PC-3 (cell line): Measurements from ENCODE around the gene IZUMO4. TPM values are rescaled to one million over a fixed set of nuclear protein-coding genes. Genes with fewer than 3 reads are reported as not detected.

Experiments
- ATAC-seq: fragments of 200-7000 bp; cut with Tn5 transposase; 2 replicates; pipeline ENCODE4 v1.9.1; 2020; ENCODE audit warnings: mild to moderate bottlenecking, moderate library complexity
- BruUV-seq: library from RNA; stranded (reverse); fragments of 400-500 nt; replicated peaks from 2 replicates; lab custom pipeline; 2021; lab: Mats Ljungman, UMichigan
- CTCF ChIA-PET: fragments of 300-600 bp; sonication (Branson Sonifier 250); formaldehyde crosslinking; loops from one replicate; lab custom pipeline; 2022; ENCODE audit warnings: antibody characterized with exemption; lab: Charles Lee
- POLR2A ChIA-PET: fragments of 300-600 bp; sonication (Branson Sonifier 250); formaldehyde crosslinking; loops from one replicate; lab custom pipeline; 2022; ENCODE audit warnings: antibody characterized with exemption; ENCODE audit not compliant: unreplicated experiment; lab: Charles Lee
- DNase-seq: peaks from one replicate; pipeline ENCODE4 v3.0.0-alpha.2; 2015
- H2AFZ ChIP-seq: fragments of 300-600 bp; sonication (generic); 2 replicates; pipeline ENCODE4 v1.6.0; 2016; ENCODE audit warnings: antibody characterized with exemption, low read length
- H3F3A ChIP-seq: fragments of 300-600 bp; sonication (generic); one replicate; pipeline ENCODE4 v1.6.0; 2017; ENCODE audit warnings: antibody characterized with exemption, low read length, control low read depth, mild to moderate bottlenecking; ENCODE audit not compliant: unreplicated experiment
- H3K27ac ChIP-seq: fragments of 300-600 bp; sonication (generic); 2 replicates; pipeline ENCODE4 v1.5.1; 2016; ENCODE audit warnings: mild to moderate bottlenecking, low read length
- H3K27me3 ChIP-seq: fragments of 300-600 bp; sonication (generic); 2 replicates; pipeline ENCODE4 v1.6.1; 2016; ENCODE audit warnings: low read length, mixed read lengths
- H3K36me3 ChIP-seq: fragments of 300-600 bp; sonication (generic); 2 replicates; pipeline ENCODE4 v1.6.1; 2016; ENCODE audit warnings: low read depth, mixed run types, low read length, mixed read lengths
- H3K4me1 ChIP-seq: fragments of 300-600 bp; sonication (generic); 2 replicates; pipeline ENCODE4 v1.5.1; 2016; ENCODE audit warnings: low read length; ENCODE audit not compliant: insufficient read depth
- H3K4me2 ChIP-seq: fragments of 300-600 bp; sonication (generic); 2 replicates; pipeline ENCODE4 v1.6.0; 2016; ENCODE audit warnings: low read length
- H3K4me3 ChIP-seq: fragments of 300-600 bp; sonication (generic); 2 replicates; pipeline ENCODE4 v1.5.1; 2016; ENCODE audit warnings: mild to moderate bottlenecking, low read length, mixed read lengths
- H3K79me2 ChIP-seq: fragments of 300-600 bp; sonication (generic); 2 replicates; pipeline ENCODE4 v1.6.1; 2017; ENCODE audit warnings: low read length, mixed read lengths
- H3K9ac ChIP-seq: fragments of 300-600 bp; sonication (generic); 2 replicates; pipeline ENCODE4 v1.6.0; 2016; ENCODE audit warnings: mild to moderate bottlenecking, low read length
- H3K9me2 ChIP-seq: fragments of 300-600 bp; sonication (generic); replicated peaks from 2 replicates; pipeline ENCODE4 v1.6.1; 2016; ENCODE audit warnings: mixed run types, low read length, mixed read lengths
- H3K9me3 ChIP-seq: fragments of 300-600 bp; sonication (generic); 2 replicates; pipeline ENCODE4 v1.6.1; 2016; ENCODE audit warnings: low read length, mixed read lengths
- H4K20me1 ChIP-seq: fragments of 300-600 bp; sonication (generic); 2 replicates; pipeline ENCODE4 v1.6.1; 2016; ENCODE audit warnings: low read length, mixed read lengths
- CTCF ChIP-seq: fragments of 300-600 bp; sonication (generic); conservative IDR thresholded peaks from 2 replicates; pipeline ENCODE4 v1.5.1; 2017; ENCODE audit warnings: antibody characterized with exemption, low read depth, mild to moderate bottlenecking, low read length
- EZH2 ChIP-seq: fragments of 300-600 bp; sonication (generic); IDR thresholded peaks from one replicate; pipeline ENCODE4 v1.6.1; 2017; ENCODE audit warnings: antibody characterized with exemption, mild to moderate bottlenecking, low read length; ENCODE audit not compliant: unreplicated experiment
- EZH2phosphoT487 ChIP-seq: fragments of 300-600 bp; sonication (generic); IDR thresholded peaks from 2 replicates; pipeline ENCODE4 v1.6.1; 2018; ENCODE audit warnings: mild to moderate bottlenecking, antibody characterized with exemption, low read length, borderline replicate concordance
- intact Hi-C: fragments of 100-400 bp; cut with micrococcal nuclease; formaldehyde crosslinking; loops from 2 replicates; pipeline ENCODE4 v1.9.0; 2023
- total RNA-seq: library from RNA; depleted of rRNA; stranded (reverse); fragments of >200 nt; gene quantifications from 2 replicates; pipeline ENCODE4 v1.2.3, GENCODE V29; 2014

IZUMO4 gene
- total RNA-seq, 1 experiment from 2014 or later: 3.6 TPM

- H3K4me2 ChIP-seq: peak overlapping the region; percentile 75
- no peaks in the 10 kb centered on the region for H3K36me3 ChIP-seq
- ATAC-seq: no peak
- TF ChIP-seq EZH2phosphoT487 (no peak), EZH2 (no peak), CTCF (no peak)
- BruUV-seq: TSS peak; percentile 67
- H3K9me2 ChIP-seq: no peaks in the 10 kb centered on the region
- H3K9me3 ChIP-seq: no peaks in the 10 kb centered on the region
- H3F3A ChIP-seq: no peaks in the 10 kb centered on the region
- peak overlapping the region; percentile 51; the same call in 1 of the 2 replicates for H3K4me3 ChIP-seq
- H3K9ac ChIP-seq: peak overlapping the region; percentile 52
- ChIA-PET POLR2A (interaction anchor here (0.6 to 0.8 kb wide), 2 partner anchors 100 to 197 kb away, joined by 3 to 6 read pairs; no protein-coding TSS in a partner anchor), CTCF (no interaction called here)
- H3K27me3 ChIP-seq: no peaks in the 10 kb centered on the region
- H4K20me1 ChIP-seq: peaks cover 34% of the 10 kb centered on the region
- no peak overlapping the region for H3K27ac ChIP-seq
- H3K4me1 ChIP-seq: peaks cover 41% of the 10 kb centered on the region
- no peak for DNase-seq
- peak overlapping the region; percentile 77 for H2AFZ ChIP-seq
- intact Hi-C loops: no loop called here
- peaks cover 38% of the 10 kb centered on the region for H3K79me2 ChIP-seq
These were observed 44.7 kb upstream of the IZUMO4 start for GRCh38 chr19:2051773-2052704.

- DNase-seq: no peak
- intact Hi-C loops: no loop called here
- no peak overlapping the region for H2AFZ ChIP-seq
- H3K4me1 ChIP-seq: peaks cover 27% of the 10 kb centered on the region
- H3K9me3 ChIP-seq: no peaks in the 10 kb centered on the region
- ChIA-PET CTCF (no interaction called here), POLR2A (no interaction called here)
- H3K4me2 ChIP-seq: no peak overlapping the region
- H3F3A ChIP-seq: no peaks in the 10 kb centered on the region
- H3K4me3 ChIP-seq: no peak overlapping the region
- no TSS peak for BruUV-seq
- peaks cover 20% of the 10 kb centered on the region for H3K79me2 ChIP-seq
- H3K27me3 ChIP-seq: no peaks in the 10 kb centered on the region
- no peak overlapping the region for H3K27ac ChIP-seq
- H3K9me2 ChIP-seq: no peaks in the 10 kb centered on the region
- H3K36me3 ChIP-seq: no peaks in the 10 kb centered on the region
- no peak overlapping the region for H3K9ac ChIP-seq
- TF ChIP-seq EZH2phosphoT487: no peak
- TF ChIP-seq CTCF: no peak
- no peak for TF ChIP-seq EZH2
- H4K20me1 ChIP-seq: peaks cover 18% of the 10 kb centered on the region
- no peak for ATAC-seq
These were observed 42.9 kb upstream of the IZUMO4 start for GRCh38 chr19:2053601-2054389.
